ENCODE results near the gene TP53BP2. TPM values are rescaled to one million over a fixed set of nuclear protein-coding genes. Genes with fewer than 3 reads are reported as not detected.

The TP53BP2 gene
- total and polyA plus RNA-seq, 2 experiments from 2014 or later, result 31.6 to 57.8 TPM

- no peaks in the 10 kb centered on the region for H3K9me3 ChIP-seq (ENCODE audit: low read depth)
- no peak overlapping the region for H3K4me3 ChIP-seq
- H3K9me2 ChIP-seq (replicated peaks; ENCODE audit: insufficient read depth), result no peaks in the 10 kb centered on the region
- H3K4me1 ChIP-seq (ENCODE audit: insufficient read depth), result no peaks in the 10 kb centered on the region
- no peak overlapping the region for H2AFZ ChIP-seq
- H3K79me2 ChIP-seq, result no peaks in the 10 kb centered on the region
- H4K20me1 ChIP-seq (ENCODE audit: insufficient read depth, poor library complexity, severe bottlenecking), result no peaks in the 10 kb centered on the region
- WGBS (ENCODE audit: low lambda C conversion rate, missing lambda C conversion rate), result 85% methylated on average over 1 of the region's 1 CpG
- TF ChIP-seq EZH2phosphoT487 (IDR thresholded peaks at IDR 0.05; ENCODE audit: low read depth, severe bottlenecking, unreplicated experiment), result no peak
- no peak for TF ChIP-seq CTCF (IDR thresholded peaks at IDR 0.05; ENCODE audit: poor library complexity)
- TF ChIP-seq EZH2 (IDR thresholded peaks at IDR 0.05; ENCODE audit: borderline replicate concordance), result no peak
- no peaks in the 10 kb centered on the region for H3K27me3 ChIP-seq
- no peaks in the 10 kb centered on the region for H3K36me3 ChIP-seq (replicated peaks; ENCODE audit: insufficient read depth, low read depth)
- no peak for DNase-seq (ENCODE audit: low spot score)
- no peak overlapping the region for H3K27ac ChIP-seq
- no peak overlapping the region for H3K4me2 ChIP-seq
Measured at GRCh38 chr1:223878598-223879325, 33.0 kb upstream of the TP53BP2 start.

- TF ChIP-seq EZH2 (IDR thresholded peaks at IDR 0.05; ENCODE audit: borderline replicate concordance), result no peak
- no peak for TF ChIP-seq EZH2phosphoT487 (IDR thresholded peaks at IDR 0.05; ENCODE audit: low read depth, severe bottlenecking, unreplicated experiment)
- TF ChIP-seq CTCF (IDR thresholded peaks at IDR 0.05; ENCODE audit: poor library complexity), result no peak
- Histone ChIP-seq H3K27me3 (no peaks in the 10 kb centered on the region), H3K9me2 (replicated peaks; ENCODE audit: insufficient read depth) (no peaks in the 10 kb centered on the region), H3K4me2 (no peak overlapping the region), H3K36me3 (replicated peaks; ENCODE audit: insufficient read depth, low read depth) (no peaks in the 10 kb centered on the region), H4K20me1 (ENCODE audit: insufficient read depth, poor library complexity, severe bottlenecking) (no peaks in the 10 kb centered on the region), H3K4me1 (ENCODE audit: insufficient read depth) (no peaks in the 10 kb centered on the region), H3K9me3 (ENCODE audit: low read depth) (no peaks in the 10 kb centered on the region), H3K27ac (no peak overlapping the region), H2AFZ (no peak overlapping the region), H3K79me2 (no peaks in the 10 kb centered on the region), H3K4me3 (no peak overlapping the region)
- DNase-seq (ENCODE audit: low spot score), result no peak
- 78% methylated on average over 3 of the region's 3 CpGs for WGBS (ENCODE audit: low lambda C conversion rate, missing lambda C conversion rate)
Measured at GRCh38 chr1:223877804-223878203, 32.1 kb upstream of the TP53BP2 start.

- no peak for DNase-seq (ENCODE audit: low spot score)
- Histone ChIP-seq H3K4me1 (ENCODE audit: insufficient read depth) (no peaks in the 10 kb centered on the region), H3K9me3 (ENCODE audit: low read depth) (no peaks in the 10 kb centered on the region), H3K27ac (no peak overlapping the region), H3K79me2 (no peaks in the 10 kb centered on the region), H3K4me3 (no peak overlapping the region), H3K27me3 (no peaks in the 10 kb centered on the region), H3K4me2 (no peak overlapping the region), H3K36me3 (replicated peaks; ENCODE audit: insufficient read depth, low read depth) (no peaks in the 10 kb centered on the region), H3K9me2 (replicated peaks; ENCODE audit: insufficient read depth) (no peaks in the 10 kb centered on the region), H2AFZ (no peak overlapping the region), H4K20me1 (ENCODE audit: insufficient read depth, poor library complexity, severe bottlenecking) (no peaks in the 10 kb centered on the region)
- no peak for TF ChIP-seq CTCF (IDR thresholded peaks at IDR 0.05; ENCODE audit: poor library complexity)
- no peak for TF ChIP-seq EZH2phosphoT487 (IDR thresholded peaks at IDR 0.05; ENCODE audit: low read depth, severe bottlenecking, unreplicated experiment)
- no peak for TF ChIP-seq EZH2 (IDR thresholded peaks at IDR 0.05; ENCODE audit: borderline replicate concordance)
- 85% methylated on average over 6 of the region's 6 CpGs for WGBS (ENCODE audit: low lambda C conversion rate, missing lambda C conversion rate)
Measured at GRCh38 chr1:223876590-223876989, 30.8 kb upstream of the TP53BP2 start.
